Dedifferentiated amniotic fluid mesenchymal stem cell (primary cell): ENCODE measurements around the gene RTN4.
"Not testable (repeated sequence)": the region's sequence is repeated elsewhere in the genome, so short reads cannot be mapped to it uniquely, and the experiment has no call there.

Experiments used
- DNase-seq: peaks from one replicate; pipeline ENCODE4 v3.0.0-alpha.2; 2016; ENCODE audit errors: extremely low spot score

RTN4 gene, protein sequence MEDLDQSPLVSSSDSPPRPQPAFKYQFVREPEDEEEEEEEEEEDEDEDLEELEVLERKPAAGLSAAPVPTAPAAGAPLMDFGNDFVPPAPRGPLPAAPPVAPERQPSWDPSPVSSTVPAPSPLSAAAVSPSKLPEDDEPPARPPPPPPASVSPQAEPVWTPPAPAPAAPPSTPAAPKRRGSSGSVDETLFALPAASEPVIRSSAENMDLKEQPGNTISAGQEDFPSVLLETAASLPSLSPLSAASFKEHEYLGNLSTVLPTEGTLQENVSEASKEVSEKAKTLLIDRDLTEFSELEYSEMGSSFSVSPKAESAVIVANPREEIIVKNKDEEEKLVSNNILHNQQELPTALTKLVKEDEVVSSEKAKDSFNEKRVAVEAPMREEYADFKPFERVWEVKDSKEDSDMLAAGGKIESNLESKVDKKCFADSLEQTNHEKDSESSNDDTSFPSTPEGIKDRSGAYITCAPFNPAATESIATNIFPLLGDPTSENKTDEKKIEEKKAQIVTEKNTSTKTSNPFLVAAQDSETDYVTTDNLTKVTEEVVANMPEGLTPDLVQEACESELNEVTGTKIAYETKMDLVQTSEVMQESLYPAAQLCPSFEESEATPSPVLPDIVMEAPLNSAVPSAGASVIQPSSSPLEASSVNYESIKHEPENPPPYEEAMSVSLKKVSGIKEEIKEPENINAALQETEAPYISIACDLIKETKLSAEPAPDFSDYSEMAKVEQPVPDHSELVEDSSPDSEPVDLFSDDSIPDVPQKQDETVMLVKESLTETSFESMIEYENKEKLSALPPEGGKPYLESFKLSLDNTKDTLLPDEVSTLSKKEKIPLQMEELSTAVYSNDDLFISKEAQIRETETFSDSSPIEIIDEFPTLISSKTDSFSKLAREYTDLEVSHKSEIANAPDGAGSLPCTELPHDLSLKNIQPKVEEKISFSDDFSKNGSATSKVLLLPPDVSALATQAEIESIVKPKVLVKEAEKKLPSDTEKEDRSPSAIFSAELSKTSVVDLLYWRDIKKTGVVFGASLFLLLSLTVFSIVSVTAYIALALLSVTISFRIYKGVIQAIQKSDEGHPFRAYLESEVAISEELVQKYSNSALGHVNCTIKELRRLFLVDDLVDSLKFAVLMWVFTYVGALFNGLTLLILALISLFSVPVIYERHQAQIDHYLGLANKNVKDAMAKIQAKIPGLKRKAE

DNA sequence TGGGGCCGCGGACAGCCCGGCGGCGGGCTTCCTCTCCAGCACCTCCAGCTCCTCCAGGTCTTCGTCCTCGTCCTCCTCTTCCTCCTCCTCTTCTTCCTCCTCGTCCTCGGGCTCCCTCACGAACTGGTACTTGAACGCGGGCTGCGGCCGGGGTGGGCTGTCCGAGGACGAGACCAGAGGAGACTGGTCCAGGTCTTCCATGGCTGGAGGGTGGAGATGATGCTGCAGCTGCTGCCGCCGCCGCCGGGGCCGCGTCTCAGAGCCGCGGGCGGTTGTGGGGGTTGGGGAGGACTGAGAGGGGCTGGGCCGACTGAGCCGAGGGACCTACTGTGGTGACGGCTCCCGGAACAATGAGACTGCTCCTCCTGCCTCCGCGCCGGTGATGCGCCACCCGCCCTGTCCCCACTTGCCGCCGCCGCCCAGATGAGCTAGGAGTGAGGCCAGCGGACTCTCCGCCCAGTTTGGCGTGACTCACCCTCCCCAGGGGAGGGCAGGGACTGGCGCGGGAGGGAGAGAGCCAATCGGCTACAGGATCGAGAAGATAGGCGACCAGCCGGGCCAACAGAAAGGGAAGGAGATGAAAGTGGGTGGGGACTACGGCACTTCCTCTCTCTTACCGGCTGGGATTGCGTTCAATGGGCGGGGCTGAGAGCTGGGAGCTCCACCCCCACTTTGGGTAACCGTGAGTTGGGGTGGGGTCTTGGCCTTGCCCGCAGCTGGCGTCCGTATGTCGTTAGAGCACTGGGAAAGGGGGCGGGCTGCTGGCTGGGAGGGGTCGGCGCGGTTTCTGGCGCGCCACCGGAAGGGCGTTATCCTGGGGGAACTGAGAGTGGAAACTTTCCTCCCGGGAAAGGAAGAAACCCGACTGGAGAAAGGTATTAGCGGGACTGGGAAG is at the start of gene RTN4:
RTN4 (minus strand) TSS at position 352 of the 895 bp plus-strand sequence; CDS start at position 201, 151 bp downstream.
- DNase-seq: peak; percentile 99

DNA sequence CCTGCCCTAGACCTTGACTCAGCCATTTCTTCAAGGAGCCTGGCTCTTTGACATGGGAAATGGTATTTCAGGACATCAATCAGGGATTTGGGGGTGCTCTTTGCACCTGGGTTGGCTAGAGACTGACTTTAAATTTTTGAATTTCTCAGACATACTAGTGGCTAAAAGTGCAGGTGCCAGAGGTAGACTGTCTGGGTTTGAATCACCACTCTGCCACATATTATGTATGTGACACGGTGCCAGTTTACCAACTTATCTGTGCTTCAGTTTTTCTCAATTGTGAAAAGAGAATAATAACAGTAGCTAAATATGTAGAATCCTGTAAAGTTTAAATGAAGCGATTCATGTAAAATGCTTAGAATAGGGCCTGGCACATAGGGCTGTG is 49.2 kb upstream of the RTN4 start:
- no peak for DNase-seq

DNA sequence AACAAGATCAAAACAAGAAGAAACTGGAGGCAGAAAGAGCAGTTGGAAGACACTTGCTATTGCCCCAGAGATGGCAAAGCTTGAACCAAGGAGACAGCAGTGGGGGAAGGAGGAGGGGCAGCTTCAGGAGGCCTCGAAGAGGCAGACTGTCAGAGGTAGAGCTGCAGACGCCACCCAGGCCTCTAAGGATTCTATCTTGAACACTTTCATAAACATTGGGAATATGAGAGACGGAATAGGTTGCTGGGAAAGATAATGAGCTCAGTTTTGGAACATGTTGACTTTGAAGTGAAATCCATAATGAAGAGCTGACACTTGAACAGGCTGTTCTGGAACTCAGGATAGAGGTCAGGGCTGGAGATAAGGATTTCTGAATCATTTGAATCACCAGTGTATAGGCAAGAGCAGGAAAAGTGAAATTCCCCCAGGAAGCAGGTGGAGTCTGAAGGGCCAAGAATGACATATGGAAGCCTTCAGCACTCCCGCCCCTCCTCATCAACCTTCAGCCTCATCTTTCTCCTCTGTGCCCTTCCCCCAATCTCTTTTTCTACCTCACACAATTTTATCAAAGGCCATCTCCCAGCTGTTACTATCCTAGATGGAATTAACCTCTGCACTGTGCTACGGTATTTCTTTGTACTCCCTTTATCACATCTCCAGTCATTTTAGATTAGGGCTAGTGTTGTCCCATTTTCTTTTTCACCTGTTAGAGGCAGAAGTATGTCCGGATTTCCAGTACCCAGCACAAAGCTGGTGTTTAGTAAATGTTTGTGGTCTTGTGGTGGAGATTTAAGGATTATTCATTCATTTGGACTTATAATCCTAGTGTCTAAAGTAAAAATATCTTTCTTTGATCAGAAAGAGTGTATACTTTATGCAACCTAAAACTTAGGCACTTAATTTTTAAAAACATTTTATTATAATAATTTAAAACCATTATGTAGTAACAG is 47.5 kb upstream of the RTN4 start:
- no peak for DNase-seq

DNA sequence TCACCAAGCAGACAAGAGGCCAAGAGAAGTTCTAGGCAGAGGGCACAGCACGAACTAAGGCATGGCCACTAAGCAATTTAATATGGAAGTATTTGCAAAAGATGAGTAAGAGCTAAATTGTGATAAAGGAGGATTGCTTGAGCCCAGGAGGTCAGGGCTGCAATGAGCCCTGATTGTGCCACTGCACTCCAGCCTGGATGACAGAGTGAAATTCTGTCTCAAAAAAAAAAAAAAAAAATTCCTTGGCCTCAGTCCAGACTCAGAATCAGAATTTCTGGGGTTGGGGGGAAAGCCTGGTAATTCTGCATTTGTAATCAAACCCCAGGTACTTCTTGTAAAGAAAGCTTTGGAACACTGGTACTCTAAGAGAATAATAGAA is 46.8 kb upstream of the RTN4 start:
- DNase-seq: no peak

DNA sequence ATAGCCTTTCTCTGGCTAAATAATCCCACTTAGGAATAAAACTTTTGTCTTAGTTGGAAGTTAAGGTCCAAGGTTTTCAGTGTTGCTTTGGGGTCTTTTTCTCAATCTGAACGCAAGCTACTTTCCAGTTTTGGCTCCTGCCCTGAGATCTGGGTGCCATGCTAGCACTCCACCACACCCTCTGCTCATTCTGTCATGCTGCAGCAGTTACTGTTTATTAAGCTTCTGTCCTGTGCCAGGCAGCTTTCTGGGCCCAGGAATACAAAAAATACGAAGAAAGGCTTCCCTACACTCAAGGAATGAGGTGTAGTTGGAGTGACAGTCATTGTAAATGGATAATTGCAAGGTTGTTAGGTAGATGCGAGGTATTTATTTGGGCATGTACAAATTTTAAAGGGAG is 46.3 kb upstream of the RTN4 start:
- DNase-seq: no peak

DNA sequence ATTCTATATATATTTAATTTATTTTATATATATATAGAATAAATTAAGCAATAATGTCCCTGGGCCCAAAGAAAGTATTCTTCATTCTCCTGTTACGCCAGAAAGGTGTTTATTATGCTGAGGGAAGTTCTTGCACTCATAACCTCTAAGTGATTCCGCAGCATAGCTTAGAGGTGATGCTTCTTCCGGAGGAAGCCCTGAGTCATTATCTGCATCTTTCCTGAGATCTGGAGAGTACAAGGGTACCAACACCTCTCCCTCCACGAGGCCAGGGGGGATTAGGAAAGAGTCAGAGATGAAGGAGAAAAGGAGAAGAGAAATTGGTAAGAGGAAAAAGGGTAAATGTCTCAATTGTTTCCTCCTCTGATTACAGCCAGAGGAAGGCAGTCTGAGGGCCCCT is 43.1 kb upstream of the RTN4 start:
- no peak for DNase-seq

DNA sequence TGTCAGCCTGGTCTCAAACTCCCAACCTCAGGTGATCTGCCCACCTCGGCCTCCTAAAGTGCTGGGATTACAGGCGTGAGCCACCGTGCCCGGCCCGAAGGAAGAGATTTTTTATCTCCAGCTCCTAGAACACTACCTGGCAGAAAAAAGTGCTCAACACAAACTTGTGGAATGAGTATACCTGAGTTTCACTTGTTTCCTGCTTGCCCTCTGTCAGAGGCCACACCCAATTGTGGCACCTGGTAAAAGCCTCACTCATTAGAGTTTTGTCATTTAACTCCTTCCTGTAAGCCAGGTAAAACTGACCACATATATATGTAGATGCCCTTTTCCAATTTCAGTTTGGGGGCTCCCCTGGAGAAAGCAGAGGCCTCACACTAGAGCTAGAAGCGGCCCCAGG is 42.2 kb upstream of the RTN4 start:
- no peak for DNase-seq

DNA sequence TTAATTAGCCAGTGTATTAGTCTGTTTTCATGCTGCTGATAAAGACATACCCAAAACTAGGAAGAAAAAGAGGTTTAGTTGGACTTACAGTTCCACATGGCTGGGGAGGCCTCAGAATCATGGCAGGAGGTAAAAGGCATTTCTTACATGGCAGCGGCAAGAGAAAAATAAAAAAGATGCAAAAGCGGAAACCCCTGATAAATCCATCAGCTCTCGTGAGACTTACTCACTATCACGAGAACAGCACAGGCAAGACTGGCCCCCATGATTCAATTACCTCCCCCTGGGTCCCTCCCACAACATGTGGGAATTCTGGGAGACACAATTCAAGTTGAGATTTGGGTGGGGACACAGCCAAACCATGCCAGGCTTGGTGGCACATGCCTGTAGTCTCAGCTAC is 41.4 kb upstream of the RTN4 start:
- DNase-seq: not testable (repeated sequence)

DNA sequence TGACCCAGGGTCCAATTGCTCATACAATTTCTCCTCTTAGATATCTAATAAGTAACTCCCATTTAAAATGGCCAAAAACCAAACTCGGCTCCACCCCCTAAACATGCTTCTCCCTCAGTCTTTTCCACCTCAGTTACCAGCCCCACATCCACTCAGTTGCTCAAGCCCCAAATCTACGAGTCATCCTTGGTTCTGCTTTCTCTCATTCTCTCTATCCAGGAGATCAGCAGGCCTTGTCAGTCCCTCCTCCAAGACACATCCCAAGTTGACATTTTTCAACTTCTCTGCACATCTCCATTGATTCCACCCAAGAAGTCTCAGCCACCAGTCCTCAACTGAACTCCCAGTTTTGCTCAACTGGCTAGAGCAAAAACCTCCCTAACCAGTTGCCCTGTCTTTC is 40.5 kb upstream of the RTN4 start:
- DNase-seq: no peak

DNA sequence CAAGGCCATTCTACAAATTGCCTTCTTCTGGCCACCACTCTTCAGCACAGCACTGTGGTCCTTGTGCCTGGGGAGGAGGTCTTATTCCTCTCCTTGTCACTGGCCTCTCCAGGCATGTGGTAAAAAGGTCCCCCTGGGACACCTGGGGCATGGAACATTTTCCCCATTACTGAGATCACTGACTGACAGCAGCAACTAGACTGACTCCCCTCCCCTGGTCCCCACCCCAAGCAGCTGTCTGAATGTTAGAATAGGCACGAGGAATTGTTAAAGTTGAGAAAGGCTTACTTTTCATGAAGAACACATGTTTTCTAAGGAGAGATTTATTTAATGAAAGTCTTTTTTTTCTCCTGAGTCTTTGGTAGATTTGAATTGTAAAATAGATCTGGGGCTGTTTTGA is 39.5 kb upstream of the RTN4 start:
- DNase-seq: no peak

DNA sequence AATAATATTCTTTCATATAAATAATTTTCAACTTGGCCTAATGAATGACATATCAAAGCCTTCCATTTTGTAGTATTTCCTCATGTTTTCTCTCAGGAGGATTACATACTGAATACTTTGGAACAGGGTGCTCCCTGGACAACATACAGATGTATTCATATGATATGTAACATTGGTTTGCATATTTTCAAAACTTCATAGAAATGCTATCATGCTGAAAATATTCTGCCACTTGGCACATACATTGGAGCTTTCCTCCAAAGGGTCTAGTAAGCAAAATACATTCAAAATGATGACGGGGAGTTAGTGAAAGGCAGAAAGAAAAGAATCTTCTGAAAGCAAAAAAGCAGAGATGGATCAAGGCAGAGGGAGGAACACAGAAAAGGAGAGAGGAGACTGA is 38.1 kb upstream of the RTN4 start:
- peak; percentile 54 for DNase-seq

DNA sequence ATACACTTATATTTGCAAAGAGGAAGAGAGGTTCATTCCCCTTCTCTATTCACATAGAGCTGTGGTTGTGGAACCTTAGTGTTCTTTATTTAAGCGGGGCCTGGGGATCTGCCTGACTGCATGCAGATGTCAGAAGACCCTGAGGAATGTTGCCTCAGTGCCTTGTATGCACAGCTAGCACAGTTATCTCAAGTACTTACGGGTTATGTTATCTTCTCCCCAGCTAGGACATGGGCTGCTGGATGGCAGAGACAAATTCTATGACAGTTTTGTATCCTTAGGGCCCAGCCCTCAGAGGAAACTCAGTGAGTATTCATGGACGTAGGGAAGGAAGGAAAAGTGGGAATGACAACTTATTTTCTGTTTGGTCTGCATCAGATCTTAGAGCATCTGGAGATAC is 37.7 kb upstream of the RTN4 start:
- no peak for DNase-seq

DNA sequence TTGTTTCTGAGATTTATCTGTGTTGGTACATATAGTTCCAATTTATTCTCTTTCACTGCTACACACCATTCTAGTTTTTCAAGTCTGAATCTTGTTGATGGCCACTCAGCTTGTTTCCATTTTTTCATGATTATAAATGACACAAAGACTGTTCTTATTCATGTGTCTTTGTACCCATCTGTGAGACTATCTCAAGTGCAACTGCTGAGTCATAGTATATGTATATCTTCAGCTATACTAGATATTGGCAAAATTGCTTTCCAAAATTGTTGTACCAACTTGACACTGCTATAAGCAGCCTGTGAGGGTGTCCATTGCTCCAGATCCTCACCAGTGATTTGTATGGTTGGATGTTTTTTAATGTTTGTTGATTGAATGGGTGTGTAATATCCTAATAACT is 37.2 kb upstream of the RTN4 start:
- DNase-seq: no peak

DNA sequence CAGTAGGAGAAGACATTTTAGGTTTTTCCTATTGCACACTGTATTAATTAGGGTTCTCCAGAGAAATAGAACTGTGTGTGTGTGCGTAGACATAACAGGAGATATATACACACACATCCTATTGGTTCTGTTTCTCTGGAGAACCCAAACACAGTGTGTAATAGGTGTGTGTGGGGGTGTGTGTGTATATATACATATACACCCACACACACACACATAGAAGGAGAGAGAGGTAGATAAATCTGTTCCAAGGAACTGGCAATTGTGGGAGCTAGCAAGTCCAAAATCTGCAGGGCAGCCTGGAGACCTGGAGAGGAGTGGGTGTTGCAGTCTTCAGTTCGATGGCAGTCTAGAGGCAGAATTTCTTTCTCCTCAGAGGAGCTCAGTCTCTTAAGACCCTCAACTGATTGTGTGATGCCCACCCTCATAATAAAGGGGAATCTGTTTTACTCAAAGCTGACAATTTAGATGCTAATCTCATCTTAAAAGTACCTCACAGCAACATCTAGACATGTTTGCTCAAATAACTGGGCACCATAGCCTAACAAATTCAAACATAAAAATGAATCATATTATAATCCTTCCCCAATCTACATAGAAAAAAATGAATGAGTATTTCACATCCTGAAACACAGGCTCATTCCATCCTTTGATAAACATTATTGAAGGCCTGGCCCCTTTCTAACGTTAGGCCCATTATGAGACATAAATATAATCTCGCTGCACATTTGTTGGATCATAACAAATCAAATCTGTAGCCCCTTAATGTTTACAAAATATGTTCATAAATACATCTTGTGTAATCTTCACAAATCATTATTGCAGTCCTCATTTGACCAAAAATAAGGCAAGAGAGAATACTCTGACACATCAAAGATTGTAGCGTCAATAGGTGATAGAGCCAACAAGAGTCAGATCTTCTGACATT is 35.1 kb upstream of the RTN4 start:
- no peak for DNase-seq

DNA sequence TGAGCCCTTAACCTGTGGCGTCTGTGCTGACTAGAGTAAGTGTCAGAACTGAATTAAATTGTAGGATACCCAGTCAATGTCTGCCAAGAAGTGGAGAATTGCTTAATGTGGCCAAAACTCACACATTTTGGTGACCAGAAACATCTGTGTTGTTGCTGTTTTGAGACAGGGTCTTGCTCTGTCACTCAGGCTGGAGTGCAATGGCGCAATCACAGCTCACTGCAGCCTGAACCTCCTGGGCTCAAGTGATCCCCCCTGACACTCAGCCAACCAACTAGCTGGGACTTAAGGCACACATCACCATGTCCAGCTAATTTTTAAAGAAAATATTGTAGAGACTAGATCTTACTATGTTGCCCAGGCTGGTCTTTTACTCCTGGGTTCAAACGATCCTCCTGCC is 34.4 kb upstream of the RTN4 start:
- no peak for DNase-seq

DNA sequence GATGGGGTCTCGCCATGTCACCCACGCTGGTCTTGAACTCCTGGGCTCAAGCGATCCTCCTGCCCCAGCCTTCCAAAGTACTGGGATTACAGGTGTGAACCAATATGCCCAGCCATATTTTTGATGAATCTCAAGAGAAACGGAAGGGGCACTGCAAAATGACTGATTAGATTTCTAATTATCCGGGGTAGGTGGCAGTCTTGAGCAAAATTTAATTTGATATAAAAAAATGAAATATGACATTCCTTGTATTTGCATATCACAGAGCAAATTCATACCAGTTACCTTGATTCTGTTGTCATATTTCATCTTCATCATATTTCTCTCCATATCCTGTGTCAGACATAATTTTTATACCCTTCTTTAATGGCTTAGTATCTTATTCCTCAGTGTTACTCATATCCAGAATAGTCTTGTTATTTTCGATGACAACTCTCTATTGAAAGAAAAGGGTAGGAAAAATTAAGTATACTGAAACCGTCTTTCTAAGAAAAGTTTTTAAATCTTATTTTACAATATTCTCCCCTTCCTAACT is 30.0 kb upstream of the RTN4 start:
- no peak for DNase-seq

DNA sequence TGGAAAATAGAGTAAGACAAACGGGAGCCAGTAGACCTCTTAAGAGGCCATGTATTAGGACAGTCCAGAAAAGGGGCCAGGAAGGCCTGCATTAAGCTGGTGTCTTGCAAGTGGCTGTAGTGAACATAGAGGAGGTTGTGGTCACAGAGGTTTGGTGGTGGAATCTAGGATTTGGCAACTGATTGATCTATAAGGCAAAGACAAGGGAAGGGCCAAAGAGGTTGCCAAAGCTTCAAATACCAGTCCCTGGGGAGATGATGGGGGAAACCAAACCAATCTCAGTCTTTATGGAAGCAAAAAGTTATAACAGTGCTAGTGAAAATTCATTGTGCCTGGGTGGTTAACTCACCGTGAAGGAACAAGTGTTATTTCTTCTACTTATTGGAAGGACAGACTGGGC is 28.7 kb upstream of the RTN4 start:
- no peak for DNase-seq

DNA sequence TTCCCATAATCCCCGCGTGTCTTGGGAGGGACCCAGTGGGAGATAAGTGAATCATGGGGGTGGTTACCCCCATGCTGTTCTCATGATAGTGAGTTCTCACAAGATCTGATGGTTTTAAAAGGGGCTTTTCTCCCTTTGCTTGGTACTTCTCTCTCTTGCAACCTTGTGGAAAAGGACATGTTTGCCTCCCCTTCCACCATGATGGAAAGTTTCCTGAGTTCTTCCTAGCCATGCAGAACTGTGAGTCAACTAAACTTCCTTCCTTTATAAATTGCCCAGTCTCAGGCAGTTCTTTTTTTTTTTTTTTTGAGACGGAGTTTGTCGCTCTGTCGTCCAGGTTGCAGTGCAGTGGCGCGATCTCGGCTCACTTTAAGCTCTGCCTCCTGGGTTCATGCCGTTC is 26.5 kb upstream of the RTN4 start:
- DNase-seq: no peak

DNA sequence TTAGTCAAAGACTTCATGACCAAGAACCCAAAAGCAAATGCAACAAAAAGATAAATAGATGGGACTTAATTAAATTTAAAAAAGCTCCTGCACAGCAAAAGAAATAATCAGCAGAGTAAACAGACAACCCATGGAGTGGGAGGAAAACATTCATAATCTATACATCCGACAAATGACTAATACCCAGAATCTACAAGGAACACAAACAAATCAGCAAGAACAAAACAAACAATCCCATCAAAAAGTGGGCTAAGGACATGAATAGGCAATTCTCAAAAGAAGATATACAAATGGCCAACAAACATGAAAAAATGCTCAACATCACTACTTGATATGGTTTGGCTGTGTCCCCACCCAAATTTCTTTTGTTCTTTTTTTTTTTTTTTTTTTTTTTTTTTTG is 25.8 kb upstream of the RTN4 start:
- DNase-seq: not testable (repeated sequence)
